Peyer's patch (tissue), 4 donors: Measurements from ENCODE around the gene SH3BGRL2. TPM values are rescaled to one million over a fixed set of nuclear protein-coding genes. Genes with fewer than 3 reads are reported as not detected.
"Not testable (repeated sequence)": the region's sequence is repeated elsewhere in the genome, so short reads cannot be mapped to it uniquely, and the experiment has no call there.

Source experiments
- DNase-seq, 3 donors: peaks; one replicate each; pipeline ENCODE4 v3.0.0-alpha.2; 2017 to 2019
- H3K27ac ChIP-seq, 4 donors: fragments of 200-600 bp; sonication (generic); one replicate each; pipeline ENCODE4 v1.5.1; 2016 to 2019
- H3K27me3 ChIP-seq, 2 donors: fragments of 200-600 bp; sonication (generic); one replicate each; pipeline ENCODE4 v1.5.1; 2019
- H3K36me3 ChIP-seq, 3 donors: fragments of 200-600 bp; sonication (generic); one replicate each; pipeline ENCODE4 v1.5.1; 2016 to 2019
- H3K4me1 ChIP-seq, 4 donors: fragments of 200-600 bp; sonication (generic); one replicate each; pipeline ENCODE4 v1.5.1; 2016 to 2019
- H3K4me3 ChIP-seq, 4 donors: fragments of 200-600 bp; sonication (generic); 1 replicate in 3 of 4; 2 replicates in 1 of 4; pipeline ENCODE4 v1.5.1; 2016 to 2019; ENCODE audit warnings: mild to moderate bottlenecking in 1 of 4
- H3K9me3 ChIP-seq, 4 donors: fragments of 200-600 bp; sonication (generic); one replicate each; pipeline ENCODE4 v1.5.1; 2016 to 2019; ENCODE audit warnings: mild to moderate bottlenecking in 1 of 4
- CTCF ChIP-seq, 6 experiments: fragments of 450-650 bp in 4 of 6; fragments of 200-600 bp in 2 of 6; sonication (generic) in 1 of 6; IDR thresholded peaks; one replicate each; pipeline ENCODE4 v1.5.1; 2017 to 2019; ENCODE audit warnings: antibody characterized with exemption in 6 of 6, mild to moderate bottlenecking in 3 of 6, moderate library complexity in 1 of 6
- POLR2A ChIP-seq, 2 donors: fragments of 450-650 bp; IDR thresholded peaks; one replicate each; pipeline ENCODE4 v1.5.1; 2017; ENCODE audit warnings: antibody characterized with exemption in 2 of 2, mild to moderate bottlenecking in 2 of 2, moderate library complexity in 2 of 2
- total RNA-seq, 4 donors: library from RNA; depleted of rRNA; stranded (reverse); fragments of >200 nt; gene quantifications; one replicate each; pipeline ENCODE4 v1.1.0, GENCODE V29; 2016

The SH3BGRL2 gene
- total RNA-seq, 4 donors from 2014 or later = 54.5 to 114 (median 84.8) TPM

- no peak for DNase-seq
- H3K4me3 ChIP-seq = no peak overlapping the region
- H3K4me1 ChIP-seq = peaks cover 0 to 9% (median 0%) of the 10 kb centered on the region in 4 donors
- H3K9me3 ChIP-seq = no peaks in the 10 kb centered on the region
- H3K27ac ChIP-seq = no peak overlapping the region
- no peaks in the 10 kb centered on the region for H3K27me3 ChIP-seq
- no peaks in the 10 kb centered on the region for H3K36me3 ChIP-seq
- TF ChIP-seq CTCF (IDR thresholded peaks at IDR 0.05) = no peak
- TF ChIP-seq POLR2A (IDR thresholded peaks at IDR 0.05) = no peak
Observed at GRCh38 chr6:79647741-79648140, 16.6 kb downstream of the SH3BGRL2 start.

- H3K27ac ChIP-seq = peak overlapping the region in 1 of 4 donors; percentile 45
- no peaks in the 10 kb centered on the region for H3K36me3 ChIP-seq
- TF ChIP-seq POLR2A (IDR thresholded peaks at IDR 0.05) (no peak), CTCF (IDR thresholded peaks at IDR 0.05) (no peak)
- no peak overlapping the region for H3K4me3 ChIP-seq
- DNase-seq = no peak
- no peaks in the 10 kb centered on the region for H3K27me3 ChIP-seq
- H3K4me1 ChIP-seq = peaks cover 0 to 9% (median 0%) of the 10 kb centered on the region in 4 donors
- H3K9me3 ChIP-seq = no peaks in the 10 kb centered on the region
Observed at GRCh38 chr6:79648328-79648727, 17.2 kb downstream of the SH3BGRL2 start.

- H3K27ac ChIP-seq = peak overlapping the region in 1 of 4 donors; percentile 45
- no peak for TF ChIP-seq POLR2A (IDR thresholded peaks at IDR 0.05)
- TF ChIP-seq CTCF (IDR thresholded peaks at IDR 0.05) = no peak
- no peaks in the 10 kb centered on the region for H3K36me3 ChIP-seq
- no peaks in the 10 kb centered on the region for H3K9me3 ChIP-seq
- no peaks in the 10 kb centered on the region for H3K27me3 ChIP-seq
- no peak overlapping the region for H3K4me3 ChIP-seq
- H3K4me1 ChIP-seq = peaks cover 0 to 9% (median 0%) of the 10 kb centered on the region in 4 donors
- no peak for DNase-seq
Observed at GRCh38 chr6:79649016-79649415, 17.9 kb downstream of the SH3BGRL2 start.

- DNase-seq = no peak
- H3K27ac ChIP-seq = no peak overlapping the region
- no peaks in the 10 kb centered on the region for H3K36me3 ChIP-seq
- H3K4me1 ChIP-seq = peaks cover 0 to 9% (median 0%) of the 10 kb centered on the region in 4 donors
- H3K27me3 ChIP-seq = no peaks in the 10 kb centered on the region
- H3K4me3 ChIP-seq = no peak overlapping the region
- no peak for TF ChIP-seq CTCF (IDR thresholded peaks at IDR 0.05)
- TF ChIP-seq POLR2A (IDR thresholded peaks at IDR 0.05) = no peak
- no peaks in the 10 kb centered on the region for H3K9me3 ChIP-seq
Observed at GRCh38 chr6:79650950-79651349, 19.8 kb downstream of the SH3BGRL2 start.

GRCh38 chr6:79656134-79656533 lies 25.0 kb downstream of the SH3BGRL2 start:
- H3K9me3 ChIP-seq = no peaks in the 10 kb centered on the region
- no peak for TF ChIP-seq POLR2A (IDR thresholded peaks at IDR 0.05)
- no peak for TF ChIP-seq CTCF (IDR thresholded peaks at IDR 0.05)
- no peaks in the 10 kb centered on the region for H3K27me3 ChIP-seq
- DNase-seq = no peak
- no peak overlapping the region for H3K4me3 ChIP-seq
- no peaks in the 10 kb centered on the region for H3K36me3 ChIP-seq
- no peaks in the 10 kb centered on the region for H3K4me1 ChIP-seq
- H3K27ac ChIP-seq = no peak overlapping the region

- no peak overlapping the region for H3K27ac ChIP-seq
- no peak for DNase-seq
- H3K27me3 ChIP-seq = no peaks in the 10 kb centered on the region
- no peak for TF ChIP-seq POLR2A (IDR thresholded peaks at IDR 0.05)
- no peak for TF ChIP-seq CTCF (IDR thresholded peaks at IDR 0.05)
- no peak overlapping the region for H3K4me3 ChIP-seq
- no peaks in the 10 kb centered on the region for H3K4me1 ChIP-seq
- H3K36me3 ChIP-seq = no peaks in the 10 kb centered on the region
- no peaks in the 10 kb centered on the region for H3K9me3 ChIP-seq
Observed at GRCh38 chr6:79657238-79657637, 26.1 kb downstream of the SH3BGRL2 start.

- H3K4me3 ChIP-seq, H3K4me1 ChIP-seq, H3K27ac ChIP-seq, H3K9me3 ChIP-seq, H3K27me3 ChIP-seq, H3K36me3 ChIP-seq: not testable (repeated sequence)
- peak in 2 of 3 donors; percentile 69 to 70 for DNase-seq
Observed at GRCh38 chr6:79663655-79664054, 32.5 kb downstream of the SH3BGRL2 start.
